Kidney (tissue), 14 donors: ENCODE results near the gene HIRA. TPM values are rescaled to one million over a fixed set of nuclear protein-coding genes. Genes with fewer than 3 reads are reported as not detected.

Experiments
- DNase-seq, 5 donors: peaks; one replicate each; pipeline ENCODE4 v3.0.0-alpha.2; 2013 to 2020
- FAIRE-seq: peaks from 2 replicates; lab custom pipeline; 2012; peaks lifted over from hg19 to GRCh38; lab: Jason Lieb, UNC
- H3K27ac ChIP-seq, 2 donors: one replicate each; pipeline ENCODE4 v1.7.0; 2013; ENCODE audit warnings: low read depth in 2 of 2, low read length in 2 of 2, inconsistent platforms in 1 of 2
- H3K27me3 ChIP-seq: one replicate; pipeline ENCODE4 v1.7.1; 2013; ENCODE audit warnings: low read length, inconsistent platforms; ENCODE audit not compliant: control insufficient read depth, insufficient read depth
- H3K36me3 ChIP-seq, 3 donors: one replicate each; pipeline versions ENCODE4 v1.7.0 to v1.7.1; 2013; ENCODE audit warnings: low read length in 3 of 3, control low read depth in 1 of 3, inconsistent platforms in 1 of 3; ENCODE audit not compliant: insufficient read depth in 3 of 3, control insufficient read depth in 2 of 3
- H3K4me1 ChIP-seq, 3 donors: one replicate each; pipeline versions ENCODE4 v1.7.0 to v1.7.1; 2013; ENCODE audit warnings: low read length in 3 of 3, inconsistent platforms in 1 of 3, low read depth in 1 of 3; ENCODE audit not compliant: control insufficient read depth in 2 of 3, insufficient read depth in 2 of 3
- H3K4me3 ChIP-seq, 3 donors: one replicate each; pipeline versions ENCODE4 v1.7.0 to v1.8.1; 2013; ENCODE audit warnings: low read length in 3 of 3, control low read depth in 1 of 3, inconsistent platforms in 1 of 3
- H3K9ac ChIP-seq, 3 donors: one replicate each; pipeline versions ENCODE4 v1.7.0 to v1.7.1; 2013; ENCODE audit warnings: low read length in 3 of 3, control low read depth in 1 of 3, inconsistent platforms in 1 of 3
- H3K9me3 ChIP-seq, 3 donors: one replicate each; pipeline versions ENCODE4 v1.7.0 to v1.7.1; 2013; ENCODE audit warnings: low read length in 3 of 3, control low read depth in 1 of 3, inconsistent platforms in 1 of 3; ENCODE audit not compliant: control insufficient read depth in 2 of 3, insufficient read depth in 1 of 3
- CTCF ChIP-seq: IDR thresholded peaks from 3 replicates; pipeline ENCODE4 v1.5.1; 2012; ENCODE audit warnings: mild to moderate bottlenecking, moderate library complexity, borderline replicate concordance; ENCODE audit not compliant: insufficient read depth; ENCODE audit errors: extremely low read depth
- intact Hi-C: fragments of 100-400 bp; cut with DNase I; formaldehyde crosslinking; loops from one replicate; pipeline ENCODE4 v1.11.1; 2022
- polyA plus RNA-seq: library from polyadenylated mRNA; stranded (reverse); fragments of 350-450 nt; fragmentation: Illumina TruSeq; extraction: RNeasy Lipid Tissue Mini Kit (QIAGEN cat#74804); gene quantifications from one replicate; pipeline ENCODE4 v1.2.3, GENCODE V29; 2014; ENCODE audit warnings: low read depth, low replicate concordance; ENCODE audit not compliant: insufficient read depth
- total RNA-seq: library from RNA; stranded (reverse); fragmentation: NEBNext Ultra II Directional; extraction: Animal tissue kit (Norgen Biotek cat#: 25700); gene quantifications from one replicate; pipeline ENCODE4 v1.2.1, GENCODE V29; 2021
- donor health status: control.
- donor health status: control.
- donor health status: control.
- donor health status: control.
- donor health status: control.
- donor health status: DM: yes; HTN: yes; CAD: no.
- donor health status: Normal renal cell carcinoma (clear cell type).

Gene HIRA
- total and polyA plus RNA-seq, 2 donors from 2014 or later: 18.5 to 26.8 TPM

- H3K9me3 ChIP-seq: no peaks in the 10 kb centered on the region
- no peak overlapping the region for H3K27ac ChIP-seq
- peaks cover 3 to 8% (median 5%) of the 10 kb centered on the region in 3 donors for H3K36me3 ChIP-seq
- intact Hi-C loops: no loop called here
- FAIRE-seq (no peak), DNase-seq (no peak)
- no peak for TF ChIP-seq CTCF
- peaks cover 0 to 13% (median 0%) of the 10 kb centered on the region in 3 donors for H3K4me1 ChIP-seq
- H3K9ac ChIP-seq: no peak overlapping the region
- no peaks in the 10 kb centered on the region for H3K27me3 ChIP-seq
- no peak overlapping the region for H3K4me3 ChIP-seq
Measured at GRCh38 chr22:19443544-19444211, 12.1 kb upstream of the HIRA start.

GRCh38 chr22:19442166-19442565 is 10.6 kb upstream of the HIRA start:
- no peak for FAIRE-seq
- no peaks in the 10 kb centered on the region for H3K9me3 ChIP-seq
- H3K27ac ChIP-seq: no peak overlapping the region
- peaks cover 3 to 8% (median 5%) of the 10 kb centered on the region in 3 donors for H3K36me3 ChIP-seq
- H3K9ac ChIP-seq: no peak overlapping the region
- no peak for DNase-seq
- H3K4me3 ChIP-seq: no peak overlapping the region
- H3K27me3 ChIP-seq: no peaks in the 10 kb centered on the region
- peaks cover 0 to 6% (median 0%) of the 10 kb centered on the region in 3 donors for H3K4me1 ChIP-seq
- TF ChIP-seq CTCF: no peak
- intact Hi-C loops: no loop called here

GRCh38 chr22:19440411-19441195 is 9.1 kb upstream of the HIRA start:
- H3K9me3 ChIP-seq: no peaks in the 10 kb centered on the region
- DNase-seq (no peak), FAIRE-seq (no peak)
- TF ChIP-seq CTCF: no peak
- no peak overlapping the region for H3K27ac ChIP-seq
- H3K4me1 ChIP-seq: no peaks in the 10 kb centered on the region
- H3K4me3 ChIP-seq: no peak overlapping the region
- peaks cover 6 to 11% (median 8%) of the 10 kb centered on the region in 3 donors for H3K36me3 ChIP-seq
- no peaks in the 10 kb centered on the region for H3K27me3 ChIP-seq
- no peak overlapping the region for H3K9ac ChIP-seq
- intact Hi-C loops: no loop called here
